Measurements from ENCODE around the gene SEMA6D.

SEMA6D gene

DNA sequence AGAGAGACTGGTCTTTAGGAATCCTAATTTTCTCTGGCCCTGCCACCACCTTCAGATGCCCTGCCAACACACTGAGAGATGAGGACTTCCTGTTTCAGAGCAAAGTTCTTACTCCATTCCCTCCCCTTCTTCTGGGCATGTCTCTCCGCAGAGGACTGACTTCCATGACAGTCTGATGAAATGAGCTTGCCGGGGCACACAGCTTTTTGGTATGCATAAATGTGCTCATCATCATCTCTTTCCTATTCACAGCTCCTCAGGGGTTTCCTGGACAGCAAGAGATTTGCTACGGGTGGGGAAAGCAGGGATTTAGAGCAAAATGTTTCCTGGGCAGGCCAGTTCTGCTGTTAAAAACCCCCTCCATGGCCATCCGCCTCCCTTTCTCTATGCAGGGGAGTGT lies 27.6 kb upstream of the SEMA6D start:
- TF ChIP-seq CTCF (IDR thresholded peaks at IDR 0.05; ENCODE audit: insufficient read depth, low read length, poor library complexity, severe bottlenecking): no peak
- DNase-seq (ENCODE audit: extremely low read depth, insufficient read length): no peak
- Histone ChIP-seq H3K4me3 (replicated peaks; ENCODE audit: low read depth, low read length) (no peak overlapping the region), H3K36me3 (ENCODE audit: control insufficient read depth, insufficient read depth, low read length) (no peaks in the 10 kb centered on the region), H3K27me3 (replicated peaks; ENCODE audit: control insufficient read depth, insufficient read depth, low read length) (no peaks in the 10 kb centered on the region)

DNA sequence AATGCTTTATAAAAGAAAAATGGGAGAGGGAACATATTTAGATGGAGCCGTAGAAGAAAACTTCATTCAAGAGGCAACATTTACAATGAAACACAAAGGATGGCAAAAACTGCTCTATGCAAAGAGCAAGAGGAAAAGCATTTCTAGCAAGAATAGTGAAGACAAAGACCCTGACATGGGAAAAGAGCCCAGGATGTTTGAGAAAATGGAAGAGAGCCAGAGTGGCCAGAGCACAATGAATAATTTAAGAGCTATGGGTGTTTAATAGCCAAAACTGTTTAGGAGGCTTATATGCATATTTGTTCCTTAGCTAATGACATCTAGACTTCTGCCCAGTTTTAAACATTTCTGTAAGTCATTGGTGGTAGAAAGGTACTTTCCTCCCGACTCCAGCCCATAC lies 25.4 kb upstream of the SEMA6D start:
- no peak for DNase-seq (ENCODE audit: extremely low read depth, insufficient read length)
- no peak for TF ChIP-seq CTCF (IDR thresholded peaks at IDR 0.05; ENCODE audit: insufficient read depth, low read length, poor library complexity, severe bottlenecking)
- Histone ChIP-seq H3K27me3 (replicated peaks; ENCODE audit: control insufficient read depth, insufficient read depth, low read length) (no peaks in the 10 kb centered on the region), H3K4me3 (replicated peaks; ENCODE audit: low read depth, low read length) (no peak overlapping the region), H3K36me3 (ENCODE audit: control insufficient read depth, insufficient read depth, low read length) (no peaks in the 10 kb centered on the region)

DNA sequence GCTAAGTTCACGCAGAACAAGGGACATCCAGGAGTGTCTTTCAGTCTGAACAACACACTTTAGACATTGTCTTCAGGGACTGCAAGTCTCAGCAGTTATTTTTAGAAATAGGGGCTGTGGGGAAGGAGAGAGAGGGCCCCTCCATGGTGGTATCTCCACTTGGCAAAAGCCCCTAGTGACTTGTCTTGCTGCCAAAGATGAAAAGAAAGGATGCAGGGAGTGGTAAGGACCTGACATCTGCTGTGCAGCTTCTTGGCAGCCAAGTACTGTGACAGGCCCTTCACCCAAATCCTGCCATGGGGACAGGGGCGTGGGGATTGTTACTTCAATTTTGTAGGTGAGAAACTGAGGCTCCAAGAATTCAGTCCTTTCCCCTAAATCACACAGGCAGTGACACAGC lies 21.0 kb upstream of the SEMA6D start:
- no peak for DNase-seq (ENCODE audit: extremely low read depth, insufficient read length)
- Histone ChIP-seq H3K27me3 (replicated peaks; ENCODE audit: control insufficient read depth, insufficient read depth, low read length) (no peaks in the 10 kb centered on the region), H3K36me3 (ENCODE audit: control insufficient read depth, insufficient read depth, low read length) (no peaks in the 10 kb centered on the region), H3K4me3 (replicated peaks; ENCODE audit: low read depth, low read length) (no peak overlapping the region)
- TF ChIP-seq CTCF (IDR thresholded peaks at IDR 0.05; ENCODE audit: insufficient read depth, low read length, poor library complexity, severe bottlenecking): no peak

DNA sequence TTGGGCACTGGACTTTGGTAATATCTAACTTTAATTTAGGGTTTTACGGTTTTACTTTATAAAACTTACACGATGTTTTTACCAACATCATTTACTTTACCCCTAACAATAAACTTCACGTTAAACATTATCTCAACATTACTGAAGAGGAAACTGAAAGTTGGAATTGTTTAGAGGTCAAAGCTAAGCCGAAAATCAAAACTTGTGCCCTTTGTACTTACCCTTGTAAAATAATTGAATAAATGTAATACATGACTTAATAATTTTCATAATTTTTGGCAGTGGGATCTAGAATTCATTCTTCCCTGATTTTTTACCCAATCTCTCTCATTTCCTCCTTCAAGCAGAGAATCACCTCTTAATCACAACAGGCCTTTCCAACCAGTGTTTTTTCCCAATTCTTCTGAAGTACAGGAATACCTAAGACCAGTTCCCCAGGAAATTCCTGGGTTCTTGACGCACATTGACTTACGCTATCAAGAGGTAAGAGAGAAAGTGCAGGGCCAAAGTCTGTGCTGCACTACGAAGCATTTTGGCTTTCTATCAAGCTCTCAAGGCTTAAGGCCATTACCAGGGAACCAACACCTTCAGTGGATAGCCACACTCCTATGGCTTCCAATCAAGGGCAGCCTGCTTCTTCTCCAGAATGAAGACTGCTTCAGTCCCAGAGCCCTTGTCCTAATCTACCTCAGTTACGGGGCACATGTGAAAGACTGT lies 11.9 kb upstream of the SEMA6D start:
- Histone ChIP-seq H3K4me3 (replicated peaks; ENCODE audit: low read depth, low read length) (no peak overlapping the region), H3K27me3 (replicated peaks; ENCODE audit: control insufficient read depth, insufficient read depth, low read length) (no peaks in the 10 kb centered on the region), H3K36me3 (ENCODE audit: control insufficient read depth, insufficient read depth, low read length) (no peaks in the 10 kb centered on the region)
- no peak for TF ChIP-seq CTCF (IDR thresholded peaks at IDR 0.05; ENCODE audit: insufficient read depth, low read length, poor library complexity, severe bottlenecking)
- no peak for DNase-seq (ENCODE audit: extremely low read depth, insufficient read length)

- H3K36me3 ChIP-seq (ENCODE audit: control insufficient read depth, insufficient read depth, low read length): no peaks in the 10 kb centered on the region
- H3K4me3 ChIP-seq (replicated peaks; ENCODE audit: low read depth, low read length): no peak overlapping the region
- no peaks in the 10 kb centered on the region for H3K27me3 ChIP-seq (replicated peaks; ENCODE audit: control insufficient read depth, insufficient read depth, low read length)
- no peak for TF ChIP-seq CTCF (IDR thresholded peaks at IDR 0.05; ENCODE audit: insufficient read depth, low read length, poor library complexity, severe bottlenecking)
- no peak for DNase-seq (ENCODE audit: extremely low read depth, insufficient read length)
Observed at GRCh38 chr15:47707391-47707790, 9.9 kb upstream of the SEMA6D start.
